Neural progenitor cell (in vitro differentiated cells): Measurements from ENCODE around the gene STX2. TPM values are rescaled to one million over a fixed set of nuclear protein-coding genes. Genes with fewer than 3 reads are reported as not detected.

Experiments used
- DNase-seq: peaks from one replicate; pipeline ENCODE4 v3.0.0-alpha.2; 2016; ENCODE audit warnings: low spot score
- H2AFZ ChIP-seq: fragments of 200-600 bp; sonication (generic); replicated peaks from 2 replicates; pipeline ENCODE4 v1.6.1; 2016; ENCODE audit warnings: antibody characterized with exemption
- H3F3A ChIP-seq: fragments of 200-600 bp; sonication (generic); 2 replicates; pipeline ENCODE4 v1.6.1; 2016; ENCODE audit warnings: antibody characterized with exemption, low read depth
- H3K27ac ChIP-seq: fragments of 200-600 bp; sonication (generic); 2 replicates; pipeline ENCODE4 v1.5.1; 2016; ENCODE audit warnings: mild to moderate bottlenecking
- H3K27me3 ChIP-seq: fragments of 200-600 bp; sonication (generic); 2 replicates; pipeline ENCODE4 v1.6.1; 2016; ENCODE audit warnings: mild to moderate bottlenecking, moderate library complexity
- H3K36me3 ChIP-seq: fragments of 200-600 bp; sonication (generic); 2 replicates; pipeline ENCODE4 v1.5.1; 2016
- H3K4me1 ChIP-seq: fragments of 200-600 bp; sonication (generic); 2 replicates; pipeline ENCODE4 v1.6.1; 2016; ENCODE audit warnings: mixed run types
- H3K4me2 ChIP-seq: fragments of 200-600 bp; sonication (generic); 2 replicates; pipeline ENCODE4 v1.6.1; 2016
- H3K4me3 ChIP-seq: fragments of 200-600 bp; sonication (generic); 2 replicates; pipeline ENCODE4 v1.5.1; 2016
- H3K79me2 ChIP-seq: fragments of 200-600 bp; sonication (generic); 2 replicates; pipeline ENCODE4 v1.6.1; 2016; ENCODE audit warnings: low read depth
- H3K9ac ChIP-seq: fragments of 200-600 bp; sonication (generic); 2 replicates; pipeline ENCODE4 v1.6.1; 2016
- H3K9me3 ChIP-seq: fragments of 200-600 bp; sonication (generic); 2 replicates; pipeline ENCODE4 v1.5.1; 2016; ENCODE audit warnings: low read depth
- H4K20me1 ChIP-seq: fragments of 200-600 bp; sonication (generic); 2 replicates; pipeline ENCODE4 v1.6.1; 2016; ENCODE audit warnings: low read depth
- H3K27ac Mint-ChIP-seq: 3 replicates; pipeline ENCODE4 v1.8.0; 2021; ENCODE audit warnings: mixed read lengths
- H3K27me3 Mint-ChIP-seq: 2 replicates; pipeline ENCODE4 v1.8.0; 2022; ENCODE audit warnings: low read depth, mild to moderate bottlenecking, inconsistent platforms, moderate library complexity, mixed read lengths; ENCODE audit not compliant: insufficient read depth
- H3K36me3 Mint-ChIP-seq: 3 replicates; pipeline ENCODE4 v1.8.0; 2021; ENCODE audit warnings: mixed read lengths
- H3K4me1 Mint-ChIP-seq: 3 replicates; pipeline ENCODE4 v1.8.0; 2021; ENCODE audit warnings: mixed read lengths
- H3K4me3 Mint-ChIP-seq: 3 replicates; pipeline ENCODE4 v1.8.0; 2021; ENCODE audit warnings: mild to moderate bottlenecking, moderate library complexity, mixed read lengths
- H3K9me3 Mint-ChIP-seq: 3 replicates; pipeline ENCODE4 v1.8.0; 2020; ENCODE audit warnings: mixed read lengths
- EZH2 ChIP-seq: fragments of 200-600 bp; sonication (generic); IDR thresholded peaks from 2 replicates; pipeline ENCODE4 v1.6.1; 2017; ENCODE audit warnings: antibody characterized with exemption, mild to moderate bottlenecking, moderate library complexity
- EZH2phosphoT487 ChIP-seq: fragments of 200-600 bp; sonication (generic); IDR thresholded peaks from 2 replicates; pipeline ENCODE4 v1.6.1; 2017; ENCODE audit warnings: antibody characterized with exemption
- total RNA-seq: library from RNA; depleted of rRNA; stranded (reverse); fragments of >200 nt; gene quantifications from 2 replicates; pipeline ENCODE4 v1.2.3, GENCODE V29; 2015; ENCODE audit warnings: low replicate concordance
- TF ChIP-seq, protein P1 (sequence below): fragments of 200-600 bp; sonication (generic); IDR thresholded peaks from 2 replicates; pipeline ENCODE4 v1.5.1; 2017; ENCODE audit warnings: antibody characterized with exemption, mild to moderate bottlenecking

STX2 gene
- total RNA-seq, 1 donor from 2014 or later, result 44.0 TPM

DNA sequence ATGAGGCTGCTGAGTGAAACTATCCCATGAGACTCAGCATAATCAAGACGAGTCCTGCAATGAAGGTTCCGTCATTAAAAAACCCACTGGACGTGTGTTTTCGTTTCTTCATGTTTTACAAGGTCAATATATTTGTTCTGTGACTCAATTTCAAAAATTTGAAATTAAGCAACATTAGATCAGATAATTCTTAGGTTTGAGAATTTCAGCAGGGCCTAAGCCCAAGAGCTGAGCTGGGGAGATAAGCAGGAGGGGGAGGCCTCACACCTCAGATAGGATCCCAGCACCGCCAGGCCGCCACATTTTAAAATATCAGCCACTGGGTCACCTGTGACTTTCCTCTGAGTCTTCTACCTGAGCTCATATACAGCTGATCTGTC, 13.3 kb downstream of the STX2 start:
- H3K27me3 Mint-ChIP-seq, result peaks cover 2% of the 10 kb centered on the region
- TF ChIP-seq EZH2phosphoT487 (no peak), EZH2 (no peak)
- TF ChIP-seq, protein P1, sequence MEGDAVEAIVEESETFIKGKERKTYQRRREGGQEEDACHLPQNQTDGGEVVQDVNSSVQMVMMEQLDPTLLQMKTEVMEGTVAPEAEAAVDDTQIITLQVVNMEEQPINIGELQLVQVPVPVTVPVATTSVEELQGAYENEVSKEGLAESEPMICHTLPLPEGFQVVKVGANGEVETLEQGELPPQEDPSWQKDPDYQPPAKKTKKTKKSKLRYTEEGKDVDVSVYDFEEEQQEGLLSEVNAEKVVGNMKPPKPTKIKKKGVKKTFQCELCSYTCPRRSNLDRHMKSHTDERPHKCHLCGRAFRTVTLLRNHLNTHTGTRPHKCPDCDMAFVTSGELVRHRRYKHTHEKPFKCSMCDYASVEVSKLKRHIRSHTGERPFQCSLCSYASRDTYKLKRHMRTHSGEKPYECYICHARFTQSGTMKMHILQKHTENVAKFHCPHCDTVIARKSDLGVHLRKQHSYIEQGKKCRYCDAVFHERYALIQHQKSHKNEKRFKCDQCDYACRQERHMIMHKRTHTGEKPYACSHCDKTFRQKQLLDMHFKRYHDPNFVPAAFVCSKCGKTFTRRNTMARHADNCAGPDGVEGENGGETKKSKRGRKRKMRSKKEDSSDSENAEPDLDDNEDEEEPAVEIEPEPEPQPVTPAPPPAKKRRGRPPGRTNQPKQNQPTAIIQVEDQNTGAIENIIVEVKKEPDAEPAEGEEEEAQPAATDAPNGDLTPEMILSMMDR, result no peak
- H3K27ac ChIP-seq, result no peak overlapping the region
- no peaks in the 10 kb centered on the region for H3F3A ChIP-seq
- H4K20me1 ChIP-seq, result peaks cover 5% of the 10 kb centered on the region
- H2AFZ ChIP-seq, result no peak overlapping the region
- no peaks in the 10 kb centered on the region for H3K9me3 Mint-ChIP-seq
- H3K4me1 ChIP-seq, result peaks cover 16% of the 10 kb centered on the region
- H3K36me3 Mint-ChIP-seq, result peaks cover 15% of the 10 kb centered on the region
- no peak overlapping the region for H3K4me2 ChIP-seq
- H3K4me3 ChIP-seq, result no peak overlapping the region
- H3K9ac ChIP-seq, result no peak overlapping the region
- H3K27ac Mint-ChIP-seq, result no peak overlapping the region
- no peak for DNase-seq
- H3K4me3 Mint-ChIP-seq, result no peak overlapping the region
- H3K36me3 ChIP-seq, result no peaks in the 10 kb centered on the region
- H3K79me2 ChIP-seq, result peaks cover 12% of the 10 kb centered on the region
- H3K9me3 ChIP-seq, result no peaks in the 10 kb centered on the region
- no peaks in the 10 kb centered on the region for H3K27me3 ChIP-seq
- peaks cover 12% of the 10 kb centered on the region for H3K4me1 Mint-ChIP-seq

DNA sequence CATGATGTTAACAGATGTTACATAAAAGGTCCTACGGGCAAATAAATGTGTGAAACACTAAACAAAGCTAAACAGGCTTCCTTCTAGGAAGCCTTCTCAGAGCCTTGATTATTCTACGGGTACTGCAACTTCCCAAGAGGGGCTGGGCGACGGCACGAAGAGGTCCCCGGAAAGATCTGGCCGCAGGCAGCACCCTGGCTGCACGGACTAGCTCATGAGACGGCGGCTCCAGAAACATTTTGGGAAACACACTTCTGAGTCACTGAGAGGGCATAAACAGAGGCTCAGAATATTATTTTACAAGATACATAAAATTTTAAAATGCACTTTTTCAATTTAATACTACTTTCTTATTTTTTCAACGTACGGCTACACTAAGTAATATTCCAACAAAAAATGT, 19.4 kb downstream of the STX2 start:
- no peaks in the 10 kb centered on the region for H3K27me3 Mint-ChIP-seq
- no peaks in the 10 kb centered on the region for H3K36me3 ChIP-seq
- H3K27ac Mint-ChIP-seq, result no peak overlapping the region
- H3K9me3 Mint-ChIP-seq, result no peaks in the 10 kb centered on the region
- H3K9ac ChIP-seq, result no peak overlapping the region
- no peaks in the 10 kb centered on the region for H3K27me3 ChIP-seq
- H3F3A ChIP-seq, result peaks cover 21% of the 10 kb centered on the region
- H3K36me3 Mint-ChIP-seq, result peaks cover 12% of the 10 kb centered on the region
- no peaks in the 10 kb centered on the region for H3K9me3 ChIP-seq
- peaks cover 19% of the 10 kb centered on the region for H3K4me1 ChIP-seq
- peaks cover 34% of the 10 kb centered on the region for H3K4me1 Mint-ChIP-seq
- DNase-seq, result no peak
- H4K20me1 ChIP-seq, result peaks cover 25% of the 10 kb centered on the region
- TF ChIP-seq EZH2phosphoT487 (no peak), EZH2 (no peak)
- TF ChIP-seq, protein P1, result no peak
- H3K4me3 ChIP-seq, result no peak overlapping the region
- no peaks in the 10 kb centered on the region for H3K79me2 ChIP-seq
- H3K27ac ChIP-seq, result no peak overlapping the region
- no peak overlapping the region for H3K4me3 Mint-ChIP-seq
- H2AFZ ChIP-seq, result no peak overlapping the region
- H3K4me2 ChIP-seq, result peak overlapping the region; percentile 25

GRCh38 chr12:130818635-130819576, 20.1 kb downstream of the STX2 start:
- H3K4me2 ChIP-seq, result peak overlapping the region; percentile 25
- no peaks in the 10 kb centered on the region for H3K79me2 ChIP-seq
- peaks cover 38% of the 10 kb centered on the region for H3K4me1 Mint-ChIP-seq
- H3K4me3 Mint-ChIP-seq, result no peak overlapping the region
- no peak overlapping the region for H3K27ac Mint-ChIP-seq
- peak; percentile 85 for DNase-seq
- H2AFZ ChIP-seq, result no peak overlapping the region
- peaks cover 25% of the 10 kb centered on the region for H4K20me1 ChIP-seq
- TF ChIP-seq EZH2 (no peak), EZH2phosphoT487 (no peak)
- TF ChIP-seq, protein P1, result peak; percentile 89
- H3K9me3 ChIP-seq, result no peaks in the 10 kb centered on the region
- H3K4me3 ChIP-seq, result no peak overlapping the region
- H3K9me3 Mint-ChIP-seq, result no peaks in the 10 kb centered on the region
- H3K36me3 Mint-ChIP-seq, result peaks cover 14% of the 10 kb centered on the region
- H3K27me3 ChIP-seq, result no peaks in the 10 kb centered on the region
- H3K27ac ChIP-seq, result no peak overlapping the region
- no peak overlapping the region for H3K9ac ChIP-seq
- H3F3A ChIP-seq, result peaks cover 21% of the 10 kb centered on the region
- peaks cover 19% of the 10 kb centered on the region for H3K4me1 ChIP-seq
- H3K36me3 ChIP-seq, result no peaks in the 10 kb centered on the region
- H3K27me3 Mint-ChIP-seq, result no peaks in the 10 kb centered on the region
